Stimulated activated CD4-positive, alpha-beta T cell treated with anti-CD3 and anti-CD28 coated beads, Interleukin-2, amount 100 ng/mL, for 4 hours (primary cell): ENCODE data around the gene SLC25A28.

Experiments used
- DNase-seq: peaks from one replicate; pipeline ENCODE4 v3.0.0-alpha.2; 2020; ENCODE audit warnings: low read depth

SLC25A28 gene

GRCh38 chr10:99590799-99591198 is 29.4 kb downstream of the SLC25A28 start:
- no peak for DNase-seq

DNA sequence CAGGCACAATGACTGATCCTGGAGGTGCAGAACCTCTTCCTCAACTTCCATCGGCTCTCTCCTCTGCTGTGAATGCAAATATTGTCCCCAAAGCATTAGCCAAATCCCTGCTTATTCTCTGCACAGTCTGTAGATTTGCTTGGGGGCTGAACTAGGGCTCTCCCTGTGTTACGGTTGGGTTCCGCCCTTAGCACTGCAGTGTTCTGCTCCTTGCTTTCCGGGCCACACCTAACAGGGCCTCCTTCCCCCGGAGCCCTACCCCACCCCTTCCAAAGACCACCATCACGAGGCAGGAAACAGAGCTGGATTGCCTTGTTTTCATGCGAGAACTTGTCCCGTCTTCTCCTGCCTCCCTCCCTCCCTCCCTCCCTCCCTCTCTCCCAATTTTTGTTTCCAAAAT is 36.6 kb downstream of the SLC25A28 start:
- no peak for DNase-seq

DNA sequence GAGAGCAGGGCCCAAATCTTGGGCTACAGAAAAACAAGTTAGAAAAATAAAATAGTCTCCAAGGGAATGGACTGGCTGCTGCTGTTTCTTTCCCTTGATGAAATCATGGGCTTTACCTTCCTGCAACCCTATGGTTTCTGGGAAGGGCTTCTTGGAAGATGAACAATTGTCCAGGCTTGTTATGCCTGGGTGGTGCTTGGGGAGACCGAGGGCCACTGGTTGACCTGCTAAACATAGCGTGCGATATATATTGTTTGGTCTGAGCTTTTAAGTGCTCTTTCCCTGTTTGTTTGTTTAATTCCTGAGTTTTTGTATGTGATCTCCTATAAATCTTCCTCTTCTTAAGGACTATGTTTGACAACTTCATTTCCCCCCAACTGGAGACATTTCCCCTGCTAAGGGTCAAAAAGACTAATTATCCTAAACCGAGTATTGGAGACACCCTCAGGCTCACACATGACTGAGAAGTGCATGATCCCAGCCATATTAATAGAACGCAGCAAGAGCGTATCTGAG is 37.9 kb downstream of the SLC25A28 start:
- no peak for DNase-seq

- no peak for DNase-seq
Observed at GRCh38 chr10:99579971-99580370, 40.3 kb downstream of the SLC25A28 start.

DNA sequence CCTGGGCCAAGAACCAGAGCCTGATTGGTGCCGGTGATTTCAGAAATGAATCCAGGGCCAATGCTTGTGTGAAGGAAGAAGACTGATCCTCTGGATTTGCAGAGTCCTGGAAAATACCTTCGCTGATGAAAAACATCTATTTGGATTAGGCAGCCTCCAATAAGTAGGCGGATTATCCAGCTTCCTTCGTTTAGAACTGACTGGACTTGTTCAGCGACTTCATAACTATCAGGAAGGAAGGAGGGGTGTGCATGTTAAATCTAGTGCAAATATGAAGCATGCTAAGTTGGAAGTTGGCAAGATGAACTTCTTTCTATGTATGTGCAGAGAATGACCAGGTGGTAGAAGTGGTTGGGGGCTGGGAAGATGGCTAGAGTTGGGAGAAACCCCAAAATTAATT is 46.4 kb downstream of the SLC25A28 start:
- no peak for DNase-seq

- DNase-seq = no peak
Observed at GRCh38 chr10:99571816-99572215, 48.4 kb downstream of the SLC25A28 start.

- DNase-seq = no peak
Observed at GRCh38 chr10:99569961-99570360, 50.3 kb downstream of the SLC25A28 start.

DNA sequence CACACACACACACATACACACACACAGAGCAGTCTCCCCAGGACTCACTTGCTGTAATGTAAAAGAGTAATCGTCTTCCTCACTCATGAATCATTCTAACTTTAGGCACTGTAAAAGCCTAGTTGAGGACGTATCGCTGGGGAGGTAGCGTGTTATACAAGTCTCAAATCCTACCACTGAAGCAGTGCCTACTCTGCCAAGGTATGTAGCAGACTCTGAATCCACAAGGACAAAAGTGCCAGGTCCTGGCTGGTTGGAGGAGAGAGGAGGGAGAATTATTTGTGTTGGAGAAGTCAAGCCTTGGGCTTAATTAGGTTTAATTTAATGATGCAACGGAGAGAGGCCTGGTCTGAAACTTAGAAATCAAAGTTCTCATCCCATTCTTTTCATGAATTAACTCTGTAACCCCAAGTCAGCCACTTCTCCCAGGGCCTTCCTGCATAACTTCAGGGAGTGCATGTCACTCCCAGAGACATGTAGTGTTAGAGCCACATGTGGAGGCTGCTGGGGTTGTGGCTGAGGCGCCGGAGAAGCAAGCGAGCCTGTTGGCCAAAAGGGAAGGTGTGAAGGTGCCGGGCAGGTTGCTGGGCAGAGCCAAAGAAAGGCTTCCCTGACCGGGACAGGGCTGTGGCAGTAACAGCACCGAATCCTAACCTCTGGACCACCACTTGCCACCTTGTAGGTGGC is 50.8 kb downstream of the SLC25A28 start:
- no peak for DNase-seq

- DNase-seq = no peak
Observed at GRCh38 chr10:99565166-99565565, 55.1 kb downstream of the SLC25A28 start.

DNA sequence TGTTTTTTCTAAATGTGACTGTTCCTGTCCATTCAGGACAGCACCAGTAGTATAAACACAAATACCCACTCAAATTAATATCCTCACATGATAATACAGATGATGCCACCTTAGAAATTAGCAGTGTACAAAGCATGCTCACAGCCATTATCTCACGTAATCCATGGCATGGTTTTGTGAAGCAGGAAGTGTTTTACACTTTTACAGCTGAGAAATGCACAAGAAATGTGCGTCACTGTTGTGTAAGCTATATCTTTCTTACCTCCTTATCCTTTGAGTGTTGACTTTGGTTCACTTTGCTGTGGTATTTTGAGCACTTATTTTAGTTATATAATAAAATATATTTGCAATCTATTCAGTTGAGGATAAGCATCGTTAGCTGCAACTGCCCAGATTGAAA is 55.9 kb downstream of the SLC25A28 start:
- no peak for DNase-seq

GRCh38 chr10:99562631-99563030 is 57.6 kb downstream of the SLC25A28 start:
- DNase-seq = no peak
